HG02763 (cell line): ENCODE results near the gene GSK3B.

Experiments
- ATAC-seq: cut with Tn5 transposase; IDR thresholded peaks from one replicate; pipeline ENCODE4 v1.9.1; 2021; ENCODE audit warnings: mild to moderate bottlenecking, moderate library complexity; ENCODE audit not compliant: unreplicated experiment

The GSK3B gene

DNA sequence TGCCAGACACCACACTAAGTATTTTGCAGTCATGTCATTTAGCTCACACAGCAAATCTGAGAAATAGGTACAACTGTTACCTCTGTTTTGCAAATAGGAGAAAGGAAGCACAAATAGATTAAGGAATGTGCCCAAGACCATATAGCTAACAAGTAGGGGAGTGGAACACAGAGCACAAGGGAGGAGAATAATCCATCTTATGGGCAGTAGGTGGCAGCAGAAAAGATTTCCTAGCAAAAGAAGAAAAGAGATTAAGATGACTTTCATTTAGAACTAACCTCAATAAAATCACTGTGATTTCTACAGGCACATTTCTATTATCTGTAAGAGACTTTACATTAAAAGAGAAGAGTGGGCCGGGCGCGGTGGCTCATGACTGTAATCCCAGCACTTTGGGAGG lies 263.2 kb downstream of the GSK3B start:
- ATAC-seq: no peak

GRCh38 chr3:119829420-119829819 lies 264.8 kb downstream of the GSK3B start:
- ATAC-seq: no peak

DNA sequence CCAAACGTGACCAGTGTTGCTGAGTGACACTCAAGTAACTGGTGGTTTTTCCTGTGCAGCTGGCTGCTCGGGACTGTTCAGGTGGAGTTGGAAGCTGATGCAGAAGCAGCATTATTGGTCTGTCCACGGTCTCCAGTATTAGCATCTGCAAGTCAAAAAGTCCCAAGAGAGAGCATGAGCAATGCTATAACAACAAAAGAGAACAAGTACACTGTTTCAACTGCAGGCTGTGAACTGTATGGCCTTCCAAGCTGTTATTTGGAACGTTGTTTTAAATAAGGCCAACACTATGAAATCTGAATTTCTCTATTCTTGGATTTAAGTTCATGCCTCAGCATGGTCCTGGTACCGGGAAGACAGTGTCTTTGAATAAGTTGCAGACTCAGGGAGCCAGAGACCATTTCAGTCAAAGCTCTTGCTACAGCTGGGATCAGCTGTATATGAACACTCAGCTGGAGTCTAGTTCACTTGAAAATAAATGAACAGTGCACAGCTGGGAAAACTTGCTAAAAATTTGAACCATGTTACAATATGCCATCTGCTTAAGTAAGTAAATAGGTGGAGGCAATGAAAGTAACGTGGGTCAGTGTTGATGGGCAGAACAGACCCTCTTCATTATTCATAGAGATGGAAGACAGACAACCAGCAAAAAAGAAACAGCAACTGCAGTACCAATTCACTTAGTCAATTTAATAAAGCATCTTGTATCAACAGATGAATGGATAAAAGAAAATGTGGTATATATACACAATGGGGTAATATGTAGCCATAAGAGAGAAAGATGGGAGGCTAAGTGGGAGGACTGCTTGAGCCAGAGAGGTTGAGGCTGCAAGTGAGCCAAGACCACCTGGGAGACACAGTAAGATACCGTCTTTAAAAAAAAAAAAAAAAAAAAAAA lies 267.3 kb downstream of the GSK3B start:
- ATAC-seq: no peak

- ATAC-seq: no peak
These were observed 268.4 kb downstream of the GSK3B start for GRCh38 chr3:119825820-119826219.

DNA sequence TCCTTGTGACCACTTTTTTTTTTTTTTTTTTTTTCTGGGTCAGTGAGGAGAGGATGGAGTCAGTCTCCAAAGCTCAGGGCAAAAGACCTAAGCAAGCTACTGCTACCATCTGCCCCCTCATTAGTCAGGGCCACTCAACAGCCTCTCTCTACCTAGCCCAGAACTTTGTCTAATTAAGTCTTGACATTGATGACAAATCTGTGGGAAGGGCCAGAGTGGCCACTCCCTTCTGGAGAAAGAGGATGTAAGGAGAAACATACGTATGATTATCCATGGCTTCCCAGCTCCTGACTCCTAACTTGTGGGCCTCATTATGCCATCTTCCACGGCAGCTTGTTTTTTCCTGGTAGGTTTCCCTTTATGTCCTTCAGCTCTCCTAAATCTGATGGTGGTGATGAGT lies 274.4 kb downstream of the GSK3B start:
- ATAC-seq: no peak

GRCh38 chr3:119818937-119819336 lies 275.3 kb downstream of the GSK3B start:
- no peak for ATAC-seq

DNA sequence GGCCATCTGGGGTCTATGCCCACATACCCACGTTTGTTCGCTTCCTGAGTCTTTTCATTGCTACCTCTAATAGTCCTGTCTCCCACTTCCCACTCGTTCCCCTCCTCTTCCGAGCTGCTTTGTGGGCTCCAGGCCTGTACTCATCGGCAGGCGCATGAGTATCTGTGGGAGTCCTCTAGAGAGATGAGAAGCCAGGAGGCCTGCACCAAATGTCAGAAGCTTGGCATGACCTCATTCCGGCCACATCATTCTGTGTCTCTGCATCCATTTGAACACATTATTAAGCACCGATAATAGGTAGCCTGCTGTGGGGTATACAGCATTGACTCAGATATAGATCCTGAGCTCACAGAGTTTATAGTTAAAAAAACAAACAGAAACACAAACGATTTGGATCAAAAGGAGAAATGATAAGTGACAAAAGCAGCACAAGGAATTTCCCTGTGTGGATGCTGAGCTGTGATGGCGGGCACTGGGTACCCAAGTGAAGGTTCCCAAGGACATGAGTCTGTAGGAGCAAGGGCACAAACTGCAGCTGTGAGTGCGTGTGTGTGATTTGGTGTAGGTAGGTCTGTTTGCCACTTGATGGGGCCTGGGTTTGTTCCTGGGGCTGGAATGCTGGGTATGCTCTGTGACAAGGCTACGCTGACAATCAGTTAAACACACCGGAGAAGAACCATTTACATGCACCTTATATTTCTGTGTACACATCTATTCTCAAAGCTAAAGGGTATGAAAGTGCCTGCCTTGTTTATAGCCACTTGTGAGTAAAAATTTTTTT lies 276.5 kb downstream of the GSK3B start:
- no peak for ATAC-seq

GRCh38 chr3:119817071-119817470 lies 277.2 kb downstream of the GSK3B start:
- no peak for ATAC-seq

DNA sequence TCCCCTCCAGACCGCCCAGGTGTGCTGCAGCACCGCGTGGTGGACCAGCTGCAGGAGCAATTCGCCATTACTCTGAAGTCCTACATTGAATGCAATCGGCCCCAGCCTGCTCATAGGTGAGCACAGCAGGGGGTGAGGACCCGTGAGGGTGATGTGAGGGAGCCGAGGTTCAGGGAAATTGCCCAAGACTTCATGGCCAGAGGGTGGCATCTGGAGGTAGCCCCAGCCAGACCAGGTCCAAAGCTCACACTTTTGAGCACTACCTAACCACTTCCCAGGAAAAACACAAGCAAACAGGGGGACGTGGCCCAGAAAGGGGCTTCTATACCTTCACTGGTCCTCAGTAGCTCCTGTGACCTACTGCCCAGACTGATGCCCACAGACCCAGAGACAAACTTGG lies 278.5 kb downstream of the GSK3B start:
- ATAC-seq: no peak

DNA sequence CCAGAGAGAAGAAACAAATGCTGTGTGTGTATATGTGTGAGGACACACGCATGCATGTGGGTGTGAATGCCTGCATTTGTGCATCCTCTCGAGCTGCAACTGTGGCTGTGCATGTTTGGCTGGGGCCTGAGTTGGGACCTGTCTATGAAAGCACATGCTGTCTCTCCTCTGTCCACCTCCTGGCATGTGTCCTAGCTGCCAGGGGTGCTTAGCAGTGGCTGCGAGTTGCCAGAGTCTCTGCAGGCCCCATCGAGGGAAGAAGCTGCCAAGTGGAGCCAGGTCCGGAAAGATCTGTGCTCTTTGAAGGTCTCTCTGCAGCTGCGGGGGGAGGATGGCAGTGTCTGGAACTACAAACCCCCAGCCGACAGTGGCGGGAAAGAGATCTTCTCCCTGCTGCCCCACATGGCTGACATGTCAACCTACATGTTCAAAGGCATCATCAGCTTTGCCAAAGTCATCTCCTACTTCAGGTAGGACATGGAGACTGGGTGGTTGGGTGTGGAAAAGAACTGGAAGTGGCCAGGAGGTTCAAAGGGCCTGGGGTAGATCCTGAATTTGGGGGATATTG lies 281.7 kb downstream of the GSK3B start:
- no peak for ATAC-seq

DNA sequence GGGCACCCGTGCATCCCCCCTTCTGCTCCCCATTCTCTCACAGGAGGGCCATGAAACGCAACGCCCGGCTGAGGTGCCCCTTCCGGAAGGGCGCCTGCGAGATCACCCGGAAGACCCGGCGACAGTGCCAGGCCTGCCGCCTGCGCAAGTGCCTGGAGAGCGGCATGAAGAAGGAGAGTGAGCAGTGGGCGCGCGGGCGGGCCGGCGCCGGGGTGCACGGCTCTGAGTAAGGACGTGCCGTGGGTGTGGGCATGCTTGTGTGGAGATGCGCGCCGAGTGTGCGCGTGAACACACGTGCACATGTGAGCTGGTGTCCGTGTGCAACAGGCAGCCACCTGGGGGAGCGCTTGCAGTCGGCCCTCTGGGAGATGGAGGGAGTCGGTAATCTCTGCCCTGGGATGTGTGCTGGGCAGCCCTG lies 284.2 kb downstream of the GSK3B start:
- peak; percentile 74 for ATAC-seq

GRCh38 chr3:119809249-119810017 lies 284.8 kb downstream of the GSK3B start:
- peak; percentile 19 for ATAC-seq

DNA sequence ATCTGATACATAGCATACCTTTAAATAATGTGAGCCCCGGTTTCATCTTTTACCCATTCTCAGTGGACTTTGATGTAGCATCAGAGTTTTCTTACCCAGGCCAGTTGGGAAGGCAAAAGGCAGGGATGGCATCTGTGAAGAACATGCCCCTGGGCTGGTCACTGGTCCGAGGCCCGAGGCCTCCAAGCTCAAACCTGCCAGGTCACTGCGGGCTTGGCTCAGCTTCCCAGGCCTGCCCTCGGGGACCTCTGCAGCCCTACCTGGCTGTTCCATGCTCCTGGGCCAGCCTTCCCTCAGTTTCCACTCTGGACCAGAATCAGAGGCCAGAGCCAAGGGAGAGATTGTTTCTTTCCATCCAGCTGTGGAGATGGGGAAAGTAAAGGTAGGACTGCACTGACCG lies 285.4 kb downstream of the GSK3B start:
- no peak for ATAC-seq

DNA sequence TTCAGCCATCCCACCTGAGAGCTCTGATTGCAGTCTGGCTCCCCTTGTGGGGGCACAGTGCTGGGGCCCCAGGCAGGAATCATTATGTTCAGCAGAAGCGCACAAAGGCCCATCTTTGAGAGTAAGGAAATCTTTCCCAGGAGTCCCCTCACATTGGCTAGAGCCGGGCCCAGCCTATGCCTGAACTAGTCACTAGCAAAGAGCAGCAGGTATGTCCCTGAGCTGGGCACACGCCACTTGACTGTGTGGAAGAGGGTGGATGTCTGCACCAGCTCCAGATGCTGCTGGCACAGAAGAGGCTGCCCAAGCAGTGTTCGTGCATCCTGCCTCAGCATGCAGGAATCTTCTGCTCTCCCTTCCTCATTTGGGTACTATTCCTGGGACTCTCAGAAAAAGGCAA lies 286.0 kb downstream of the GSK3B start:
- no peak for ATAC-seq

- no peak for ATAC-seq
These were observed 293.4 kb downstream of the GSK3B start for GRCh38 chr3:119800844-119801243.

GRCh38 chr3:119796785-119797184 lies 297.5 kb downstream of the GSK3B start:
- ATAC-seq: no peak

GRCh38 chr3:119796368-119796767 lies 297.9 kb downstream of the GSK3B start:
- no peak for ATAC-seq

- ATAC-seq: no peak
These were observed 298.4 kb downstream of the GSK3B start for GRCh38 chr3:119795849-119796248.

GRCh38 chr3:119794971-119795612 lies 299.2 kb downstream of the GSK3B start:
- ATAC-seq: no peak

- ATAC-seq: no peak
These were observed 299.8 kb downstream of the GSK3B start for GRCh38 chr3:119794401-119794800.
